Measurements from ENCODE around the gene KLRK1.

KLRK1 gene

GRCh38 chr12:10409392-10409791 lies 19.6 kb upstream of the KLRK1 start, which contains the start of gene KLRC4:
Gene KLRC4, minus strand, starts transcription at chr12:10409757. Its CDS starts 182 bp downstream, at chr12:10409575.
- Histone ChIP-seq H3K4ac (ENCODE audit: low read depth in 1 of 2, low read length in 2 of 2) (no peak within 1 kb of the TSS), H3K4me1 (ENCODE audit: control insufficient read depth, insufficient read depth, low read depth, low read length) (peaks cover 1% of the 10 kb centered on the region), H3K14ac (ENCODE audit: low read length in 2 of 2) (no peak within 1 kb of the TSS), H2BK15ac (ENCODE audit: low read depth, poor library complexity, severe bottlenecking) (no peak within 1 kb of the TSS), H3K27ac (ENCODE audit: low read length, poor library complexity, severe bottlenecking) (no peak within 1 kb of the TSS), H3K27me3 (ENCODE audit: control insufficient read depth in 1 of 2, insufficient read depth in 1 of 2, low read length in 2 of 2) (no peaks in the 10 kb centered on the region), H2BK12ac (ENCODE audit: low read length in 2 of 2) (no peak within 1 kb of the TSS), H3K4me2 (ENCODE audit: low read length, poor library complexity, severe bottlenecking) (no peak within 1 kb of the TSS), H3K36me3 (ENCODE audit: control insufficient read depth in 1 of 2, insufficient read depth in 2 of 2, low read depth in 1 of 2, low read length in 2 of 2) (no peaks in the 10 kb centered on the region), H2AK5ac (ENCODE audit: low read length, severe bottlenecking) (no peak within 1 kb of the TSS), H3K9me3 (ENCODE audit: control insufficient read depth, low read length) (peaks cover 4% of the 10 kb centered on the region), H3K4me3 (ENCODE audit: insufficient read depth in 1 of 2, low read depth in 1 of 2, low read length in 2 of 2) (no peak within 1 kb of the TSS), H4K8ac (ENCODE audit: low read length) (no peak within 1 kb of the TSS), H2BK5ac (ENCODE audit: low read depth, low read length, poor library complexity, severe bottlenecking) (no peak within 1 kb of the TSS), H2AFZ (ENCODE audit: low read depth, low read length) (no peak within 1 kb of the TSS), H2BK120ac (ENCODE audit: low read depth, low read length) (no peak within 1 kb of the TSS), H3K9ac (ENCODE audit: low read length) (no peak within 1 kb of the TSS), H4K91ac (ENCODE audit: low read length) (no peak within 1 kb of the TSS), H3K79me1 (replicated peaks; ENCODE audit: low read length, poor library complexity, severe bottlenecking) (no peaks in the 10 kb centered on the region), H3K18ac (ENCODE audit: low read depth in 1 of 2, low read length in 2 of 2) (no peak within 1 kb of the TSS), H3K23ac (ENCODE audit: low read length in 2 of 2) (no peak within 1 kb of the TSS)
- 6% methylated on average over 1 of the region's 1 CpG for WGBS
- peak; percentile 52 for DNase-seq

- no peak overlapping the region for H3K27ac ChIP-seq (ENCODE audit: low read length, poor library complexity, severe bottlenecking)
- no peak overlapping the region for H3K18ac ChIP-seq (ENCODE audit: low read depth in 1 of 2, low read length in 2 of 2)
- H3K9me3 ChIP-seq (ENCODE audit: control insufficient read depth, low read length) = peaks cover 4% of the 10 kb centered on the region
- peaks cover 1% of the 10 kb centered on the region for H3K4me1 ChIP-seq (ENCODE audit: control insufficient read depth, insufficient read depth, low read depth, low read length)
- H2AK5ac ChIP-seq (ENCODE audit: low read length, severe bottlenecking) = no peak overlapping the region
- no peaks in the 10 kb centered on the region for H3K27me3 ChIP-seq (ENCODE audit: control insufficient read depth in 1 of 2, insufficient read depth in 1 of 2, low read length in 2 of 2)
- H3K9ac ChIP-seq (ENCODE audit: low read length) = no peak overlapping the region
- no peak overlapping the region for H4K8ac ChIP-seq (ENCODE audit: low read length)
- no peak overlapping the region for H3K4me2 ChIP-seq (ENCODE audit: low read length, poor library complexity, severe bottlenecking)
- no peak overlapping the region for H3K4me3 ChIP-seq (ENCODE audit: insufficient read depth in 1 of 2, low read depth in 1 of 2, low read length in 2 of 2)
- H3K4ac ChIP-seq (ENCODE audit: low read depth in 1 of 2, low read length in 2 of 2) = no peak overlapping the region
- H3K14ac ChIP-seq (ENCODE audit: low read length in 2 of 2) = no peak overlapping the region
- no peaks in the 10 kb centered on the region for H3K79me1 ChIP-seq (replicated peaks; ENCODE audit: low read length, poor library complexity, severe bottlenecking)
- H2BK120ac ChIP-seq (ENCODE audit: low read depth, low read length) = no peak overlapping the region
- no peak overlapping the region for H3K23ac ChIP-seq (ENCODE audit: low read length in 2 of 2)
- H3K36me3 ChIP-seq (ENCODE audit: control insufficient read depth in 1 of 2, insufficient read depth in 2 of 2, low read depth in 1 of 2, low read length in 2 of 2) = no peaks in the 10 kb centered on the region
- no peak overlapping the region for H2BK12ac ChIP-seq (ENCODE audit: low read length in 2 of 2)
- no peak overlapping the region for H2BK5ac ChIP-seq (ENCODE audit: low read depth, low read length, poor library complexity, severe bottlenecking)
- no peak overlapping the region for H4K91ac ChIP-seq (ENCODE audit: low read length)
- DNase-seq = no peak
- WGBS = no CpG with 5 or more reads among the region's 3 CpGs
- no peak overlapping the region for H2BK15ac ChIP-seq (ENCODE audit: low read depth, poor library complexity, severe bottlenecking)
- H2AFZ ChIP-seq (ENCODE audit: low read depth, low read length) = no peak overlapping the region
Observed at GRCh38 chr12:10408842-10409241, 19.0 kb upstream of the KLRK1 start.

- Histone ChIP-seq H2BK12ac (ENCODE audit: low read length in 2 of 2) (no peak overlapping the region), H3K9ac (ENCODE audit: low read length) (no peak overlapping the region), H3K9me3 (ENCODE audit: control insufficient read depth, low read length) (peaks cover 4% of the 10 kb centered on the region), H3K79me1 (replicated peaks; ENCODE audit: low read length, poor library complexity, severe bottlenecking) (no peaks in the 10 kb centered on the region), H2AFZ (ENCODE audit: low read depth, low read length) (no peak overlapping the region), H3K18ac (ENCODE audit: low read depth in 1 of 2, low read length in 2 of 2) (no peak overlapping the region), H3K23ac (ENCODE audit: low read length in 2 of 2) (no peak overlapping the region), H4K8ac (ENCODE audit: low read length) (peak overlapping the region; percentile 7), H2BK15ac (ENCODE audit: low read depth, poor library complexity, severe bottlenecking) (no peak overlapping the region), H3K27me3 (ENCODE audit: control insufficient read depth in 1 of 2, insufficient read depth in 1 of 2, low read length in 2 of 2) (no peaks in the 10 kb centered on the region), H3K4me3 (ENCODE audit: insufficient read depth in 1 of 2, low read depth in 1 of 2, low read length in 2 of 2) (no peak overlapping the region), H3K4ac (ENCODE audit: low read depth in 1 of 2, low read length in 2 of 2) (no peak overlapping the region), H3K36me3 (ENCODE audit: control insufficient read depth in 1 of 2, insufficient read depth in 2 of 2, low read depth in 1 of 2, low read length in 2 of 2) (no peaks in the 10 kb centered on the region), H2AK5ac (ENCODE audit: low read length, severe bottlenecking) (no peak overlapping the region), H2BK5ac (ENCODE audit: low read depth, low read length, poor library complexity, severe bottlenecking) (no peak overlapping the region), H3K4me2 (ENCODE audit: low read length, poor library complexity, severe bottlenecking) (no peak overlapping the region), H4K91ac (ENCODE audit: low read length) (peak overlapping the region; percentile 1), H2BK120ac (ENCODE audit: low read depth, low read length) (no peak overlapping the region), H3K14ac (ENCODE audit: low read length in 2 of 2) (no peak overlapping the region), H3K27ac (ENCODE audit: low read length, poor library complexity, severe bottlenecking) (no peak overlapping the region), H3K4me1 (ENCODE audit: control insufficient read depth, insufficient read depth, low read depth, low read length) (peaks cover 1% of the 10 kb centered on the region)
- DNase-seq = no peak
- 97% methylated on average over 4 of the region's 4 CpGs for WGBS
Observed at GRCh38 chr12:10406725-10407124, 16.9 kb upstream of the KLRK1 start.

GRCh38 chr12:10405294-10405693 lies 15.5 kb upstream of the KLRK1 start:
- H2AFZ ChIP-seq (ENCODE audit: low read depth, low read length) = no peak overlapping the region
- no peaks in the 10 kb centered on the region for H3K79me1 ChIP-seq (replicated peaks; ENCODE audit: low read length, poor library complexity, severe bottlenecking)
- H2BK5ac ChIP-seq (ENCODE audit: low read depth, low read length, poor library complexity, severe bottlenecking) = no peak overlapping the region
- no peak overlapping the region for H2BK12ac ChIP-seq (ENCODE audit: low read length in 2 of 2)
- no peak overlapping the region for H3K9ac ChIP-seq (ENCODE audit: low read length)
- H3K4ac ChIP-seq (ENCODE audit: low read depth in 1 of 2, low read length in 2 of 2) = no peak overlapping the region
- H3K18ac ChIP-seq (ENCODE audit: low read depth in 1 of 2, low read length in 2 of 2) = no peak overlapping the region
- no peak overlapping the region for H2BK120ac ChIP-seq (ENCODE audit: low read depth, low read length)
- H3K4me2 ChIP-seq (ENCODE audit: low read length, poor library complexity, severe bottlenecking) = no peak overlapping the region
- no peak overlapping the region for H3K4me3 ChIP-seq (ENCODE audit: insufficient read depth in 1 of 2, low read depth in 1 of 2, low read length in 2 of 2)
- H2AK5ac ChIP-seq (ENCODE audit: low read length, severe bottlenecking) = no peak overlapping the region
- no peak overlapping the region for H3K23ac ChIP-seq (ENCODE audit: low read length in 2 of 2)
- H3K27me3 ChIP-seq (ENCODE audit: control insufficient read depth in 1 of 2, insufficient read depth in 1 of 2, low read length in 2 of 2) = no peaks in the 10 kb centered on the region
- H3K9me3 ChIP-seq (ENCODE audit: control insufficient read depth, low read length) = peaks cover 4% of the 10 kb centered on the region
- H4K91ac ChIP-seq (ENCODE audit: low read length) = no peak overlapping the region
- no peak overlapping the region for H3K14ac ChIP-seq (ENCODE audit: low read length in 2 of 2)
- H2BK15ac ChIP-seq (ENCODE audit: low read depth, poor library complexity, severe bottlenecking) = no peak overlapping the region
- H4K8ac ChIP-seq (ENCODE audit: low read length) = no peak overlapping the region
- H3K27ac ChIP-seq (ENCODE audit: low read length, poor library complexity, severe bottlenecking) = no peak overlapping the region
- whole genome bisulfite sequencing = 100% methylated on average over 2 of the region's 5 CpGs
- H3K4me1 ChIP-seq (ENCODE audit: control insufficient read depth, insufficient read depth, low read depth, low read length) = no peaks in the 10 kb centered on the region
- no peak for DNase-seq
- H3K36me3 ChIP-seq (ENCODE audit: control insufficient read depth in 1 of 2, insufficient read depth in 2 of 2, low read depth in 1 of 2, low read length in 2 of 2) = no peaks in the 10 kb centered on the region

All from mesenchymal stem cell (in vitro differentiated cells and primary cell).